Measurements from ENCODE around the gene ACBD3.
A peak's percentile ranks its signal among the peaks of the same experiment; 100 is the strongest.

Gene ACBD3

GRCh38 chr1:226135059-226135651 lies 51.4 kb downstream of the ACBD3 start:
- peak; percentile 92 for ATAC-seq
- TF ChIP-seq TSHZ2 (CRISPR knock-in tag; IDR thresholded peaks at IDR 0.05): no peak
- TF ChIP-seq SNAI2 (CRISPR knock-in tag; IDR thresholded peaks at IDR 0.05): no peak
- no peak for TF ChIP-seq PPARA (CRISPR knock-in tag; IDR thresholded peaks at IDR 0.05; ENCODE audit: borderline replicate concordance)
- no peak for TF ChIP-seq ZFP3 (CRISPR knock-in tag; IDR thresholded peaks at IDR 0.05)
- no peak for TF ChIP-seq CREB5 (CRISPR knock-in tag; IDR thresholded peaks at IDR 0.05; ENCODE audit: low read depth)
- no peak for TF ChIP-seq ZNF565 (CRISPR knock-in tag; conservative IDR thresholded peaks at IDR 0.05; ENCODE audit: low read depth)
- no peak for TF ChIP-seq OSR1 (CRISPR knock-in tag; IDR thresholded peaks at IDR 0.05)
- no peak for TF ChIP-seq POU6F1 (CRISPR knock-in tag; IDR thresholded peaks at IDR 0.05; ENCODE audit: borderline replicate concordance, low read depth)
- no peak for TF ChIP-seq ZNF70 (CRISPR knock-in tag; IDR thresholded peaks at IDR 0.05)
- no peak for TF ChIP-seq TOX (CRISPR knock-in tag; IDR thresholded peaks at IDR 0.05; ENCODE audit: borderline replicate concordance)
- TF ChIP-seq RARB (CRISPR knock-in tag; IDR thresholded peaks at IDR 0.05): no peak
- no peak for TF ChIP-seq TCF4 (CRISPR knock-in tag; IDR thresholded peaks at IDR 0.05; ENCODE audit: borderline replicate concordance)

GRCh38 chr1:226134170-226135058 lies 52.1 kb downstream of the ACBD3 start:
- peak; percentile 22; the same call in 2 of the 3 replicates for ATAC-seq
- TF ChIP-seq BACH2 (CRISPR knock-in tag; IDR thresholded peaks at IDR 0.05; ENCODE audit: borderline replicate concordance) (no peak), TSHZ2 (CRISPR knock-in tag; IDR thresholded peaks at IDR 0.05) (no peak), TCF4 (CRISPR knock-in tag; IDR thresholded peaks at IDR 0.05; ENCODE audit: borderline replicate concordance) (no peak), ZFP3 (CRISPR knock-in tag; IDR thresholded peaks at IDR 0.05) (no peak), ESRRG (CRISPR knock-in tag; IDR thresholded peaks at IDR 0.05) (no peak), RARB (CRISPR knock-in tag; IDR thresholded peaks at IDR 0.05) (no peak), ISL1 (CRISPR knock-in tag; IDR thresholded peaks at IDR 0.05) (no peak), CSRNP3 (CRISPR knock-in tag; IDR thresholded peaks at IDR 0.05) (no peak), PATZ1 (CRISPR knock-in tag; IDR thresholded peaks at IDR 0.05; ENCODE audit: borderline replicate concordance) (no peak), ZNF565 (CRISPR knock-in tag; conservative IDR thresholded peaks at IDR 0.05; ENCODE audit: low read depth) (no peak), ZC3H10 (CRISPR knock-in tag; IDR thresholded peaks at IDR 0.05) (no peak), OSR1 (CRISPR knock-in tag; IDR thresholded peaks at IDR 0.05) (no peak), POU6F1 (CRISPR knock-in tag; IDR thresholded peaks at IDR 0.05; ENCODE audit: borderline replicate concordance, low read depth) (no peak), ZNF8 (CRISPR knock-in tag; IDR thresholded peaks at IDR 0.05) (no peak), TOX (CRISPR knock-in tag; IDR thresholded peaks at IDR 0.05; ENCODE audit: borderline replicate concordance) (no peak), CSDC2 (CRISPR knock-in tag; IDR thresholded peaks at IDR 0.05) (no peak), PPARA (CRISPR knock-in tag; IDR thresholded peaks at IDR 0.05; ENCODE audit: borderline replicate concordance) (no peak), ZFP30 (CRISPR knock-in tag; IDR thresholded peaks at IDR 0.05) (no peak)
